HEK293T (cell line): ENCODE results near the gene GGA1.
A peak's percentile ranks its signal among the peaks of the same experiment; 100 is the strongest.
"Not testable (repeated sequence)": the region's sequence is repeated elsewhere in the genome, so short reads cannot be mapped to it uniquely, and the experiment has no call there.

ENCODE experiments used
- CTCF ChIA-PET: fragments of 350-600 bp; formaldehyde crosslinking; extraction: SDS; loops from one replicate; lab custom pipeline; 2021; ENCODE audit warnings: antibody characterized with exemption, inconsistent platforms; lab: Yijun Ruan, JAX
- POLR2A ChIA-PET: fragments of 350-600 bp; formaldehyde crosslinking; extraction: SDS; loops from one replicate; lab custom pipeline; 2020; ENCODE audit warnings: antibody characterized with exemption, inconsistent platforms; lab: Yijun Ruan, JAX
- DNase-seq: peaks from one replicate; pipeline ENCODE4 v3.0.0; 2012; ENCODE audit warnings: mixed read lengths; ENCODE audit errors: extremely low spot score
- ARNT ChIP-seq: fragments of 450-650 bp; IDR thresholded peaks from 2 replicates; pipeline ENCODE4 v1.6.1; 2017; ENCODE audit warnings: mild to moderate bottlenecking
- BHLHE40 ChIP-seq: fragments of 450-650 bp; IDR thresholded peaks from 2 replicates; pipeline ENCODE4 v1.6.1; 2016; ENCODE audit warnings: mild to moderate bottlenecking, moderate library complexity, borderline replicate concordance
- CTBP1 ChIP-seq: fragments of 450-650 bp; IDR thresholded peaks from 2 replicates; pipeline ENCODE4 v1.6.1; 2016; ENCODE audit warnings: borderline replicate concordance
- ELF4 ChIP-seq: fragments of 450-650 bp; IDR thresholded peaks from 2 replicates; pipeline ENCODE4 v1.6.1; 2017; ENCODE audit warnings: antibody characterized with exemption
- FOXA1 ChIP-seq: fragments of 450-650 bp; IDR thresholded peaks from 2 replicates; pipeline ENCODE4 v1.6.1; 2016; ENCODE audit warnings: mild to moderate bottlenecking
- FOXK2 ChIP-seq: fragments of 450-650 bp; IDR thresholded peaks from 2 replicates; pipeline ENCODE4 v1.6.1; 2016; ENCODE audit warnings: mild to moderate bottlenecking
- FOXM1 ChIP-seq: fragments of 450-650 bp; IDR thresholded peaks from 2 replicates; pipeline ENCODE4 v1.6.1; 2017; ENCODE audit warnings: mild to moderate bottlenecking, borderline replicate concordance
- HDGF ChIP-seq: fragments of 450-650 bp; IDR thresholded peaks from 2 replicates; pipeline ENCODE4 v1.6.1; 2017; ENCODE audit warnings: antibody characterized with exemption, borderline replicate concordance
- L3MBTL2 ChIP-seq: fragments of 450-650 bp; conservative IDR thresholded peaks from 2 replicates; pipeline ENCODE4 v1.6.1; 2016; ENCODE audit warnings: mild to moderate bottlenecking
- LEF1 ChIP-seq: fragments of 450-650 bp; IDR thresholded peaks from 2 replicates; pipeline ENCODE4 v1.6.1; 2017; ENCODE audit warnings: mild to moderate bottlenecking, borderline replicate concordance
- NFRKB ChIP-seq: fragments of 450-650 bp; IDR thresholded peaks from 2 replicates; pipeline ENCODE4 v1.6.1; 2016; ENCODE audit warnings: mild to moderate bottlenecking, moderate library complexity
- SP1 ChIP-seq: fragments of 450-650 bp; IDR thresholded peaks from 2 replicates; pipeline ENCODE4 v1.6.1; 2017
- SUZ12 ChIP-seq: fragments of 450-650 bp; IDR thresholded peaks from 2 replicates; pipeline ENCODE4 v1.6.1; 2016; ENCODE audit warnings: mild to moderate bottlenecking
- TARDBP ChIP-seq: fragments of 450-650 bp; IDR thresholded peaks from 2 replicates; pipeline ENCODE4 v1.6.1; 2016
- ZNF384 ChIP-seq: fragments of 450-650 bp; IDR thresholded peaks from 2 replicates; pipeline ENCODE4 v1.6.1; 2016
- TF ChIP-seq, protein P1 (sequence below): fragments of 450-650 bp; IDR thresholded peaks from 2 replicates; pipeline ENCODE4 v1.6.1; 2016

Gene GGA1

DNA sequence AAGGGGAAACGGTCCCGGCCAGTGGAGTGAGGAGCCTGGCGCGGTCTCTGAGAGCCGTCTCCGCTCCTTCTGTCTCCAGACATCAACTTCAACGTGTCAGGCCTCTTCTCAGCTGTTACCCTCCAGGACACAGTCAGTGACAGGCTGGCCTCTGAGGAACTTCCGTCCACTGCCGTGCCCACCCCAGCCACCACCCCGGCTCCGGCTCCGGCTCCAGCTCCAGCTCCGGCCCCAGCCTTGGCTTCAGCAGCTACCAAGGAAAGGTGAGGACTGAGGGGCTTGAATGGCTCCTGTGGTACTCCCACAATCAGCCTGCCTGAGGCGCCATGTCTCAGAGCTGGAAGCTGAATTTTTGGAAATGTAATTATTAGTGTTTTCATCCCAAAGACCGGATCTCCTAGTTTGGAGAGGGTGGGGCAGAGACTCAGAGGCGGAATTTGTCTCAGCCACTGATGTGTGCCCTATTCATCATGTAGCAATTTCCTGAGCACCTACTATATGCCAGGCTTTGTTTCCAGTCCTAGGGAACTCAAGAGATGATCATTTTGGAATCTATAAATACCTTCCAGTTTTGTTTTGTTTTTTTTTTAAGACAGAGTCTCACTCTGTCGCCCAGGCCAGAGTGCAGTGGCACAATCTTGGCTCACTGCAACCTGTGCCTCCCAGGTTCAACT is 42.0 kb downstream of the GGA1 start:
- no peak for DNase-seq
- TF ChIP-seq FOXK2: no peak
- TF ChIP-seq NFRKB: no peak
- TF ChIP-seq ARNT: no peak
- no peak for TF ChIP-seq L3MBTL2
- no peak for TF ChIP-seq SUZ12
- no peak for TF ChIP-seq ZNF384
- TF ChIP-seq, protein P1, sequence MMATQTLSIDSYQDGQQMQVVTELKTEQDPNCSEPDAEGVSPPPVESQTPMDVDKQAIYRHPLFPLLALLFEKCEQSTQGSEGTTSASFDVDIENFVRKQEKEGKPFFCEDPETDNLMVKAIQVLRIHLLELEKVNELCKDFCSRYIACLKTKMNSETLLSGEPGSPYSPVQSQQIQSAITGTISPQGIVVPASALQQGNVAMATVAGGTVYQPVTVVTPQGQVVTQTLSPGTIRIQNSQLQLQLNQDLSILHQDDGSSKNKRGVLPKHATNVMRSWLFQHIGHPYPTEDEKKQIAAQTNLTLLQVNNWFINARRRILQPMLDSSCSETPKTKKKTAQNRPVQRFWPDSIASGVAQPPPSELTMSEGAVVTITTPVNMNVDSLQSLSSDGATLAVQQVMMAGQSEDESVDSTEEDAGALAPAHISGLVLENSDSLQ: no peak
- no peak for TF ChIP-seq LEF1
- no peak for TF ChIP-seq SP1
- no peak for TF ChIP-seq HDGF
- no peak for TF ChIP-seq BHLHE40
- no peak for TF ChIP-seq TARDBP
- TF ChIP-seq FOXA1: no peak
- TF ChIP-seq FOXM1: no peak
- no peak for TF ChIP-seq ELF4
- ChIA-PET CTCF (interaction anchor here (2.1 kb wide), 1 partner anchor 11 kb away, joined by 5 read pairs; no protein-coding TSS in a partner anchor), POLR2A (interaction anchor here (3.6 kb wide), 1 partner anchor 8 kb away, joined by 25 read pairs; the partner anchor contains the start of gene PDXP)

- no peak for TF ChIP-seq FOXM1
- TF ChIP-seq FOXA1: no peak
- TF ChIP-seq BHLHE40: no peak
- TF ChIP-seq LEF1: no peak
- TF ChIP-seq NFRKB: no peak
- no peak for TF ChIP-seq SUZ12
- no peak for TF ChIP-seq ZNF384
- TF ChIP-seq FOXK2: no peak
- no peak for TF ChIP-seq CTBP1
- TF ChIP-seq ELF4: no peak
- no peak for TF ChIP-seq TARDBP
- TF ChIP-seq, protein P1: no peak
- no peak for TF ChIP-seq SP1
- no peak for TF ChIP-seq ARNT
- no peak for TF ChIP-seq L3MBTL2
Measured at GRCh38 chr22:37654563-37655251, 46.1 kb downstream of the GGA1 start.

GRCh38 chr22:37655252-37655563 is 46.6 kb downstream of the GGA1 start:
- no peak for DNase-seq
- TF ChIP-seq FOXK2: no peak
- ChIA-PET POLR2A (interaction anchor here (1.7 kb wide), 1 partner anchor 13 kb away, joined by 4 read pairs; no protein-coding TSS in a partner anchor), CTCF (interaction anchor here (4.3 kb wide), 1 partner anchor 12 kb away, joined by 37 read pairs; no protein-coding TSS in a partner anchor)

More at GRCh38 chr22:37654563-37655251, 46.1 kb downstream of the GGA1 start:
- ChIA-PET CTCF (interaction anchor here (4.3 kb wide), 1 partner anchor 12 kb away, joined by 37 read pairs; no protein-coding TSS in a partner anchor), POLR2A (interaction anchor here (1.7 kb wide), 1 partner anchor 13 kb away, joined by 4 read pairs; no protein-coding TSS in a partner anchor)
- no peak for DNase-seq

DNA sequence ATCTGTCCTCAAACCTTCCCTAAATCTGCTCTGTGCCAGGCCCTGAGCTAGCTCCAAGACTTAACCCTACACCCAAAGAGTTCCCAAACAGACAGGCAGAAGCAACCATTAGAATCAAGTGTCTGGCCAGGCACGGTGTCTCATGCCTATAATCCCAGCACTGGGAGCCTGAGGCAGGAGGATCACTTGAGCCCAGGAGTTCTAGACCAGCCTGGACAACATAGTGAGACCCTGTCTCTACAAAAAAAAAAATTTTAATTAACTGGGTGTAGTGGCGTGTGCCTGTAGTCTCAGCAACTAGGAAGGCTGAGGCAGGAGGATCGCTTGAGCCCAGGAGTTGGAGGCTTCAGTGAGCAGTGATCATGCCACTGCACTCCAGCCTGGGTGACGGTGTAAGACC is 47.9 kb downstream of the GGA1 start:
- ChIA-PET POLR2A (interaction anchor here (3.8 kb wide), 1 partner anchor 13 kb away, joined by 69 read pairs; no protein-coding TSS in a partner anchor), CTCF (interaction anchor here (4.3 to 5.3 kb wide), 2 partner anchors 13 to 24 kb away, joined by 37 to 40 read pairs; no protein-coding TSS in a partner anchor)
- not testable (repeated sequence) for DNase-seq

GRCh38 chr22:37657590-37658132 is 49.0 kb downstream of the GGA1 start:
- no peak for DNase-seq
- ChIA-PET POLR2A (interaction anchor here (0.6 to 6.3 kb wide), 32 partner anchors 9 to 249 kb away, joined by 3 to 105 read pairs (median 5); partner anchors contain the start of genes ANKRD54, GCAT, GGA1 and LGALS1), CTCF (interaction anchor here (0.6 to 5.3 kb wide), 8 partner anchors 10 to 82 kb away, joined by 3 to 40 read pairs (median 4); partner anchors contain the start of gene LGALS1)
- no peak; the same call in 1 of the 2 replicates for TF ChIP-seq ELF4
- no peak for TF ChIP-seq FOXA1
- TF ChIP-seq TARDBP: no peak
- TF ChIP-seq CTBP1: 0 out of 2 replicates have a peak, but pooled peaks have one; percentile 12
- no peak for TF ChIP-seq SUZ12

GRCh38 chr22:37658133-37659065 is 49.8 kb downstream of the GGA1 start, which contains the start of gene PDXP:
TSS of gene PDXP (plus strand) at chr22:37658723. CDS start at chr22:37658783, 60 bp downstream.
- CTCF ChIA-PET: interaction anchor here (0.6 to 5.3 kb wide), 9 partner anchors 9 to 1032 kb away, joined by 3 to 40 read pairs (median 4); partner anchors contain the start of gene LGALS1
- POLR2A ChIA-PET: interaction anchor here (0.6 to 6.3 kb wide), 34 partner anchors 9 to 523 kb away, joined by 3 to 105 read pairs (median 5); partner anchors contain the start of genes ANKRD54, GCAT, GGA1 and LGALS1

More at GRCh38 chr22:37658133-37659065, 49.8 kb downstream of the GGA1 start, which contains the start of gene PDXP:
- no peak for TF ChIP-seq FOXK2
- peak; percentile 88; the same call in 1 of the 2 replicates for TF ChIP-seq LEF1
- no peak for TF ChIP-seq NFRKB
- no peak for TF ChIP-seq ZNF384
- peak; percentile 43; the same call in 1 of the 2 replicates for TF ChIP-seq ARNT
- TF ChIP-seq SUZ12: no peak
- TF ChIP-seq L3MBTL2: peak; percentile 86
- TF ChIP-seq, protein P1: peak; percentile 100
- TF ChIP-seq CTBP1: no peak
- no peak for TF ChIP-seq ELF4
- TF ChIP-seq FOXM1: peak; percentile 21; the same call in 1 of the 2 replicates
- DNase-seq: peak; percentile 98
